Kidney (tissue), 14 donors: ENCODE results near the gene OR7A10. TPM values are rescaled to one million over a fixed set of nuclear protein-coding genes. Genes with fewer than 3 reads are reported as not detected.

Experiments
- DNase-seq, 5 donors: peaks; one replicate each; pipeline ENCODE4 v3.0.0-alpha.2; 2013 to 2020
- FAIRE-seq: peaks from 2 replicates; lab custom pipeline; 2012; peaks lifted over from hg19 to GRCh38; lab: Jason Lieb, UNC
- H3K27ac ChIP-seq, 2 donors: one replicate each; pipeline ENCODE4 v1.7.0; 2013; ENCODE audit warnings: low read depth in 2 of 2, low read length in 2 of 2, inconsistent platforms in 1 of 2
- H3K27me3 ChIP-seq: one replicate; pipeline ENCODE4 v1.7.1; 2013; ENCODE audit warnings: low read length, inconsistent platforms; ENCODE audit not compliant: control insufficient read depth, insufficient read depth
- H3K36me3 ChIP-seq, 3 donors: one replicate each; pipeline versions ENCODE4 v1.7.0 to v1.7.1; 2013; ENCODE audit warnings: low read length in 3 of 3, control low read depth in 1 of 3, inconsistent platforms in 1 of 3; ENCODE audit not compliant: insufficient read depth in 3 of 3, control insufficient read depth in 2 of 3
- H3K4me1 ChIP-seq, 3 donors: one replicate each; pipeline versions ENCODE4 v1.7.0 to v1.7.1; 2013; ENCODE audit warnings: low read length in 3 of 3, inconsistent platforms in 1 of 3, low read depth in 1 of 3; ENCODE audit not compliant: control insufficient read depth in 2 of 3, insufficient read depth in 2 of 3
- H3K4me3 ChIP-seq, 3 donors: one replicate each; pipeline versions ENCODE4 v1.7.0 to v1.8.1; 2013; ENCODE audit warnings: low read length in 3 of 3, control low read depth in 1 of 3, inconsistent platforms in 1 of 3
- H3K9ac ChIP-seq, 3 donors: one replicate each; pipeline versions ENCODE4 v1.7.0 to v1.7.1; 2013; ENCODE audit warnings: low read length in 3 of 3, control low read depth in 1 of 3, inconsistent platforms in 1 of 3
- H3K9me3 ChIP-seq, 3 donors: one replicate each; pipeline versions ENCODE4 v1.7.0 to v1.7.1; 2013; ENCODE audit warnings: low read length in 3 of 3, control low read depth in 1 of 3, inconsistent platforms in 1 of 3; ENCODE audit not compliant: control insufficient read depth in 2 of 3, insufficient read depth in 1 of 3
- intact Hi-C: fragments of 100-400 bp; cut with DNase I; formaldehyde crosslinking; loops from one replicate; pipeline ENCODE4 v1.11.1; 2022
- polyA plus RNA-seq: library from polyadenylated mRNA; stranded (reverse); fragments of 350-450 nt; fragmentation: Illumina TruSeq; extraction: RNeasy Lipid Tissue Mini Kit (QIAGEN cat#74804); gene quantifications from one replicate; pipeline ENCODE4 v1.2.3, GENCODE V29; 2014; ENCODE audit warnings: low read depth, low replicate concordance; ENCODE audit not compliant: insufficient read depth
- total RNA-seq: library from RNA; stranded (reverse); fragmentation: NEBNext Ultra II Directional; extraction: Animal tissue kit (Norgen Biotek cat#: 25700); gene quantifications from one replicate; pipeline ENCODE4 v1.2.1, GENCODE V29; 2021
- TF ChIP-seq, protein P1 (sequence below): IDR thresholded peaks from 3 replicates; pipeline ENCODE4 v1.5.1; 2012; ENCODE audit warnings: mild to moderate bottlenecking, moderate library complexity, borderline replicate concordance; ENCODE audit not compliant: insufficient read depth; ENCODE audit errors: extremely low read depth
- donor health status: control.
- donor health status: control.
- donor health status: control.
- donor health status: control.
- donor health status: control.
- donor health status: DM: yes; HTN: yes; CAD: no.
- donor health status: Normal renal cell carcinoma (clear cell type).

The OR7A10 gene
- total and polyA plus RNA-seq, 2 donors from 2014 or later: not detected

DNA sequence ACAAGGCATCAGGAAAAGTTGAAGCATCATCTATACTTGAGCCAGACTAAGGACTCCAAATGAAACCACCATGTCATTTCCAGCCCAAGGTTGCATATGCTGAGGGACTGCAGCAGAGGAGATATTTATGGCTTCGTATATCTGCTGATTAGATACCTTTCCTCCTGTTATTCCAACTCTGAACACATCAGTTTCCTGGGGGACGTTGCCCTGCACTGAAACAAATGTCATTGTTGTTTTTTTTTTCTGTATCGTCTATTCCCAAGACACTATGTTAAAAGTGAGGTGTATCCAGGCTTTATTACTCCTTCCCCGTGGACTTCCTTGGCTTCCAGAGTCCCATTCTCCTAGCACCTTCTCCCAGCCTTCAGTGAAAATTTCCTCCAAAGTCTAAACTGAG, 37.3 kb upstream of the OR7A10 start, which contains the start of gene OR7A17:
OR7A17 (minus strand) TSS at position 101 of the 400 bp plus-strand sequence. CDS start 4,777 bp downstream, outside the sequence.
- Histone ChIP-seq H3K9ac (no peak within 1 kb of the TSS), H3K4me3 (no peak within 1 kb of the TSS), H3K27ac (no peak within 1 kb of the TSS), H3K4me1 (no peaks in the 10 kb centered on the region), H3K27me3 (no peaks in the 10 kb centered on the region), H3K9me3 (no peaks in the 10 kb centered on the region), H3K36me3 (no peaks in the 10 kb centered on the region)
- DNase-seq (no peak), FAIRE-seq (no peak)
- TF ChIP-seq, protein P1, sequence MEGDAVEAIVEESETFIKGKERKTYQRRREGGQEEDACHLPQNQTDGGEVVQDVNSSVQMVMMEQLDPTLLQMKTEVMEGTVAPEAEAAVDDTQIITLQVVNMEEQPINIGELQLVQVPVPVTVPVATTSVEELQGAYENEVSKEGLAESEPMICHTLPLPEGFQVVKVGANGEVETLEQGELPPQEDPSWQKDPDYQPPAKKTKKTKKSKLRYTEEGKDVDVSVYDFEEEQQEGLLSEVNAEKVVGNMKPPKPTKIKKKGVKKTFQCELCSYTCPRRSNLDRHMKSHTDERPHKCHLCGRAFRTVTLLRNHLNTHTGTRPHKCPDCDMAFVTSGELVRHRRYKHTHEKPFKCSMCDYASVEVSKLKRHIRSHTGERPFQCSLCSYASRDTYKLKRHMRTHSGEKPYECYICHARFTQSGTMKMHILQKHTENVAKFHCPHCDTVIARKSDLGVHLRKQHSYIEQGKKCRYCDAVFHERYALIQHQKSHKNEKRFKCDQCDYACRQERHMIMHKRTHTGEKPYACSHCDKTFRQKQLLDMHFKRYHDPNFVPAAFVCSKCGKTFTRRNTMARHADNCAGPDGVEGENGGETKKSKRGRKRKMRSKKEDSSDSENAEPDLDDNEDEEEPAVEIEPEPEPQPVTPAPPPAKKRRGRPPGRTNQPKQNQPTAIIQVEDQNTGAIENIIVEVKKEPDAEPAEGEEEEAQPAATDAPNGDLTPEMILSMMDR: no peak
- intact Hi-C loops: no loop called here

DNA sequence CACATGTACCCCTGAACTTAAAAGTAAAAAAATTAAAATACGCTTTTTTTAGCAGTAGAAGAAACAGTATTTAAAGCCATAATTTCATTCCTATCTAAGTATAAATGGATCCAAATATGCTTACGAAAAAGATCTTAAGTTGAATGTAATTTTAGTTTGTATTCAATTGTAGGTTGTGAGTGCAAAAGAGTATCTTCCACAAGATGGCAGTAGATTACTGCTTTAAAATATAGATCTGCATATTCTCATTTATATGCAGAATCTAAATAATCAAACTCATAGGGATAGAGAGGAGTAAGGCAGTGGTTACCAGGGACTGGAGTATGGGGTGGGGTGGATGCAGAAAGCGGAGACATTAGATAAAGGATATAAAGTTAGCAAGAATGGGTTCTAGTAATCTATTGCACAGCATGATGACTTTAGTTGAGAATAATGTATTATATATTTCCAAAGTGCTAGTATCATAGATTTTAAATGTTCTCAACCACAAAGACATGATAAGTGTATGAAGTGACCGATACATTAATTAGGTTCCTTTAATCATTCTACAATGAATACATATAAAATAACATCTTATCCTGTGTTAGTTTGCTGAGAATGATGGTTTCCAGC, 23.0 kb upstream of the OR7A10 start:
- Histone ChIP-seq H3K36me3 (no peaks in the 10 kb centered on the region), H3K9ac (no peak overlapping the region), H3K4me1 (no peaks in the 10 kb centered on the region), H3K4me3 (no peak overlapping the region), H3K27me3 (no peaks in the 10 kb centered on the region), H3K27ac (no peak overlapping the region), H3K9me3 (no peaks in the 10 kb centered on the region)
- intact Hi-C loops: no loop called here
- TF ChIP-seq, protein P1: peak; percentile 18
- DNase-seq (no peak), FAIRE-seq (no peak)

DNA sequence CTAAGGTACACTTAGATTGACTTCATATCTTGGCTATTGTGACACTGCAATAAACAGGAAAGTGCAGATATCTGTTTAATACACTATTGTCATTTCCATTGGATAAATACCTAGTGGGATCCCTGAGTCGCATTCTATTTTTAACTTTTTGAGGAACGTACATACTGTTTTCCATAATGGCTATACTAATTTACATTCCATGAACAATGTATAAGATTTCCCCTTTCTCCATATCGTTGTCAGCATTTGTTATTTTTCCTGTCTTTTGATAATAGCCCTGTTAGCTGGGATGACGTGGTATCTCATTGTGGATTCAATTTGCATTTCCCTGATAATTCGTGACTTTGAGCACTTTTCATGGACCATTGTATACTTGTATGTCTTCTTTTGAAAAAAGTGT, 19.8 kb upstream of the OR7A10 start:
- intact Hi-C loops: no loop called here
- no peak overlapping the region for H3K9ac ChIP-seq
- TF ChIP-seq, protein P1: no peak
- FAIRE-seq: no peak
- DNase-seq: no peak
- no peaks in the 10 kb centered on the region for H3K4me1 ChIP-seq
- H3K27me3 ChIP-seq: no peaks in the 10 kb centered on the region
- no peak overlapping the region for H3K27ac ChIP-seq
- no peaks in the 10 kb centered on the region for H3K9me3 ChIP-seq
- no peak overlapping the region for H3K4me3 ChIP-seq
- no peaks in the 10 kb centered on the region for H3K36me3 ChIP-seq

DNA sequence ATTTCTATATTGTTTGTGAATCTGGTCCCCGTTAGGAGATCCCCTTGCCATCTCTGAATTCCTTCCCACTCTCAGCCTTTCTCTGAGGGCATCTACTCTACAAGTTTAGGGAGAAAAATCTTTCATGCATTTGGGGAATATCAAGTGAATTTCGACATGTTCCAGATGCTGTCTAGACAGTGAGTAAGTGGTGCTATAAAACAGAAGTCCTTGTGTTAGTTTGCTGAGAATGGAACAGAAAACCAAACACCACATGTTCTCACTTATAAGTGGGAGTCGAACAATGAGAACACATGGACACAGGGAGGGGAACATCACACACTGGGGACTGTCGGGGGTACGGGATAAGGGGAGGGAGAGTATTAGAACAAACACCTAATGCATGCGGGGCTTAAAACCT, 5.1 kb downstream of the OR7A10 start:
- no peak for FAIRE-seq
- peak in 2 of 5 donors; percentile 22 to 75 for DNase-seq
- H3K36me3 ChIP-seq: no peaks in the 10 kb centered on the region
- no peaks in the 10 kb centered on the region for H3K27me3 ChIP-seq
- no peak overlapping the region for H3K4me3 ChIP-seq
- H3K4me1 ChIP-seq: peaks cover 0 to 4% (median 0%) of the 10 kb centered on the region in 3 donors
- H3K9me3 ChIP-seq: no peaks in the 10 kb centered on the region
- intact Hi-C loops: no loop called here
- TF ChIP-seq, protein P1: no peak
- H3K27ac ChIP-seq: no peak overlapping the region
- H3K9ac ChIP-seq: no peak overlapping the region
